NCI-H1048 (cell line): ENCODE measurements around the gene CENPX.
"Not testable (repeated sequence)": the region's sequence is repeated elsewhere in the genome, so short reads cannot be mapped to it uniquely, and the experiment has no call there.

ENCODE experiments used
- DNase-seq: peaks from one replicate; lab custom pipeline; 2025; lab: John Stamatoyannopoulos, UW

CENPX gene

DNA sequence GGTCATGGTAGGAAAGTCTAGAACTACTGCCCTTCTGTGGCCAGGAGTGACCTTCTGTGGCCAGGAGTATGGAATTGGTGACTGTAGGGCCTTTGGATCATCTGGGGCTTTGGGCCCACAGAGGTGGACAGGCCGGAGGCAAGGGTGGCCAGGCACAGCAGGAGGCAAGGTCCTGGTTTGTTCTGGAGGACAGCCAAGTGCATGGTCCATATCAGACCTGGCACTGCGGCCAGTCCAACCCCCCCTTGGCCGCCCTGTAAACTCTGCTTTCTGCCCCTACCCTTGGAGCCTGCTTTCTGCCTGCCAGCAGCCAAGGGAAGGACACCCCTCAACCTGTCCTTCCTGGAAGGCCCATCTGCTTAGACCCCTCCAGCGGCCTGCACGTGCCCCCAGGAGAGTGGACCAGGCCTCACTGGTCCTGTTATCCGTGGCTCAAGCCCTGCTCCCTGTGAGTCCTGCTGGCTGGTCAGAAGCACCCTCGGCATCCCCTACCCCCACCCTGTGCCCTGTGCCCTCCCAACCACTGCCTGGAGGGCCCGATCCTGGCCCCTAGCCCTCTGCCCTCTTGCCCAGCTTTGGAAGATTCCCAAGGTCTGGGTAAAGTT is 17.1 kb upstream of the CENPX start:
- DNase-seq: no peak

GRCh38 chr17:82038796-82039409 is 16.2 kb upstream of the CENPX start:
- DNase-seq: not testable (repeated sequence)

DNA sequence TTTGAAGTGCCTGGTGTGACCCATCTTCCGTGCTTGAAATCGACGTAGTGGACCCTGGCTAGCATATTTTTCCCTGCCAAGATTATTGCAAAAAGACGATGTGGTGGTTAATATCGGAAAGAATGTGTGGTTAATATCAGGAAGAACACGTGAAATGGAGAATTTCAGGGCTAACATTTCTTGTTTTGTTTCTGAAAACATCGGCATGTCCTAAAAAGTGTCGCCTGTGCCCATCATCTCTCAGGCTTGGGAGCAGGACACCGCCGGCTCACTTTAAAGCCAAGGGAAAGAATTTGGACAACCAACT is 15.2 kb upstream of the CENPX start:
- DNase-seq: no peak

DNA sequence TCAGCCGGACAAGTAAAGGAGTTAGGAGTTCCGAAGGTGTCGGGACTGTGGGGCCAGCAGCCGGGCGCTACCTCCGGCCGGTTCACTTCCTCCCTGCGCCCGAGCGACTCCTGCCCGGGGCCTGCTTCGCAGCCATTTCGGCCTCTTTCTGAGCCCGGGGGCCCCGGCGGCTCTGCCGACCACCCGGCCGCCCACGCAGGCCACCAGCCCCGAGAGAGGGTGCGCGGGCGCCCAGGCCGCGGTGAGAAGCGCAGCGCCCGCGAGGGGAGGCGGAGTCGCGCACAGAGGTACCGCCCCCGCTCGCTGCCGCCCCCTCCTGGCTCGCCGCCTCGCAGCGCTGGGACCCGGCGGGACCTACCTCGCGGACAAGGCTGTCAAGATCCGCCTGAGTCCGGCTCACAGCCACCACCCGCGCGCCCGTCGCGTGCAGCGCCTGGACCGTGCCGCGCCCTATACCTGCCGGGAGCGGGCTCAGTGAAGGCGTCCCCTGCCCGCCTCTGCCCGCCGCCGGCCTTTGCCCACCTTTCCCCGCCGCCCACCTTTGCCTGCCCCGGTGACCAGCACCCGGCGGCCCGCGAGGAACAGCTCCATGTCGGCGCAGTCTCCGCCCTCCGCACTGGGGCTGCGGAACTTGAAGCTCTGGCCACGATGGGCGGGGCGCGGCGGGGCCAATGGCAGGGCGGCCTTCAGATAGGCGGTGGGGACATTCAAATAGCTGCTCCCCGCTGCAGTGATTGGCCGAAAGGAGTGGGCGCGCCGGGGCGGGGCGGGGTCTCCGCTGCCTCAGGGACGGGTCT is 14.6 kb upstream of the CENPX start, which contains the start of gene DCXR:
TSS of gene DCXR (minus strand) at position 606 of the 797 bp plus-strand sequence. CDS start at position 591, 15 bp downstream.
- peak; percentile 92 for DNase-seq

DNA sequence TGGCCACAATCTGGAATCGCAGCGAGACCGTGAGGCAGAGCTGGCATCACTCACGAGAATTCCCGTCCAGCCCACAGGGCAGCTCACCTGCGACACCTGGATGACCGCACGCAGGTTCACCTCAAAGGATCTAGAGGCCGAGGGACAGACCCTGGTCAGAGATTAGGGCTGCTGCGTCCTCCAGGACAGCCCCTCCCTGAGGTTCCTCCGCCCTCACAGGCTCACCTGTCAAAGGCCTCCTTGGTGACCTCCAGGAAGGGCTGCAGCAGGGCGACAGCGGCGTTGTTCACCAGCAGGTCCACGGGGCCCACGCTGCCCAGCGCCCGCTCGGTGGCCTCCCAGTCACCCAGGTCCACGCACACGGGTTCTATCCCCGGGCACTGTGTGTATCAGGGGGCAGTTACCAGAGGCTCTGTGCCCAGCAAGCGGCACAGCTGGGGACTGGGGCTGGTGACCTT is 14.0 kb upstream of the CENPX start:
- DNase-seq: no peak

DNA sequence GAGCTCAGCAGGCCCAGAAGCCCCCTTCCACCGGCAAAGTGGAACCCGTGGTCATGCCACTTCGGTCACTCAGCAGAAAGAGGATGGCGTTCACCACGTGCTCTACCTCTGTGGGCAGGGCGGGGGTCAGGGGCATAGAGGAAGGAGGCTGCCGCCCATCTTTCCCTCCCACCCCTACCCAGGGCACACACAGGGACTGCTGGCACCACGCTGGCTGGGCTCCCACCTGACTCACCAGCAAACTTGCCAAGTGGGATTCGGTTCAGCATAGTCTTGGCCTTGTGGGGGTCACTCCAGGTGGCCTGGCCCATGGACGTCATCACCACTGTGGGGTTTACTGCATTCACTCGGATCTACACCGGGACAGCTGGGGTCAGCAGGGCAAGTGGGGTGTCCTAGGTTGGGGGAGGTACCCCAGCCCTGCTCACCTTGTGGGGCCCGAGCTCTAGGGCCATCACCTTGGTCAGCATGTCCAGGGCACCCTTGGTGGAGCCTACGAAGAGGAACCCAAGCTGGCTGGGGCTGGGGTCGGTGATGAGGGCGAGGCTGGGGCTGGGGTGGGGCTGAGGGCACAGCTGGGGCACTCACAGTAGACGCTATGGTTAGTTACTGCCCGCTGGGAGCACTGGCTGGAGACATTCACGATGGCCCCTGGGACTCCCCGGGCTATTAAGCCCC is 13.4 kb upstream of the CENPX start:
- DNase-seq: no peak

DNA sequence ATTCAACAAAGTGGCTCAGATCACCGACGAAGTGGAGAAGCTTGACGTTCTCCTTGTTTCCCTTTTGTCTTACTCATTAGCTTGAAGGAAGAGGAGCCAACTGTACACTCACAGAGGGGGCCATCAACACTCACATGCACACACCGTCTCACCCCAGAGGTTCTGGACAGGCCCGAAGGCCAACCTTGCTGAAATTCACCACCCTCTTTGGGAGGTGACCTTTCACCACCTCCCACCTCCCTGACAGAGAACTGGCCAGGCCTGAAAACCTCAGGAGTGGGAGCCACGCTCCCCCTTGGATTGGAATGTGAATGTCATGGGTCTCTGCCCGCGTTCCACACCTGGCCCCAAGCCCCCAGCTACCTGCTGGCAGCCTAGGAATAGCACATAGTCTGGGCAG is 12.8 kb upstream of the CENPX start:
- no peak for DNase-seq

DNA sequence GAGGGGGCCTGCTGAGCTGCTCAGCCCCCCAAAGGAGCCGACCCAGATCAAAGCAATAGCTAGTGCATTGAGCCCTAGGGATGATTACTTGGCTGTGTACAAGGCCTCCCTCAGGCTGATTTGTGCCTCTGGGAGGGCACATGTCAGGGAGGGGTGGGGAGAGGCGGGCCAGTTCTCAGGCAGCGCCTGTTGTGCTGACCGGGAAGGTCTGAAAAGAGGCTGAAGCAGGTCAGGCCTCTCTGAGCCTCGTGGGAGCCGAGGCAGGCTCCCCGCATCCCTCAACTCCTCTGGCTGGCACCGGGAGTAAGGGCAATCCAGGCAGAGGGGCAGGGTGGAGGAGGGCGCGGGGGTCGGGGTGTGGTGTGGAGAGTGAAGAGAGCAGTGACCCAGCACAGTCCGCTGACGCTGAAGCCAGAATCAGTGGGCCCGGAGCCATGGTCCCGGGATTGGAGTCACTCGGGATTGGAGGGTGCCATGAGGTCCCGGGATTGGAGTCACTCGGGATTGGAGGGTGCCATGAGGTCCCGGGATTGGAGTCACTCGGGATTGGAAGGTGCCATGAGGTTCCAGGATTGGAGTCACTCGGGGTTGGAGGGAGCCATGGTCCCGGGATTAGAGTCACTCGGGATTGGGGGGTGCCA is 11.8 kb upstream of the CENPX start:
- no peak for DNase-seq

GRCh38 chr17:82033359-82034085 is 10.8 kb upstream of the CENPX start:
- DNase-seq: no peak

DNA sequence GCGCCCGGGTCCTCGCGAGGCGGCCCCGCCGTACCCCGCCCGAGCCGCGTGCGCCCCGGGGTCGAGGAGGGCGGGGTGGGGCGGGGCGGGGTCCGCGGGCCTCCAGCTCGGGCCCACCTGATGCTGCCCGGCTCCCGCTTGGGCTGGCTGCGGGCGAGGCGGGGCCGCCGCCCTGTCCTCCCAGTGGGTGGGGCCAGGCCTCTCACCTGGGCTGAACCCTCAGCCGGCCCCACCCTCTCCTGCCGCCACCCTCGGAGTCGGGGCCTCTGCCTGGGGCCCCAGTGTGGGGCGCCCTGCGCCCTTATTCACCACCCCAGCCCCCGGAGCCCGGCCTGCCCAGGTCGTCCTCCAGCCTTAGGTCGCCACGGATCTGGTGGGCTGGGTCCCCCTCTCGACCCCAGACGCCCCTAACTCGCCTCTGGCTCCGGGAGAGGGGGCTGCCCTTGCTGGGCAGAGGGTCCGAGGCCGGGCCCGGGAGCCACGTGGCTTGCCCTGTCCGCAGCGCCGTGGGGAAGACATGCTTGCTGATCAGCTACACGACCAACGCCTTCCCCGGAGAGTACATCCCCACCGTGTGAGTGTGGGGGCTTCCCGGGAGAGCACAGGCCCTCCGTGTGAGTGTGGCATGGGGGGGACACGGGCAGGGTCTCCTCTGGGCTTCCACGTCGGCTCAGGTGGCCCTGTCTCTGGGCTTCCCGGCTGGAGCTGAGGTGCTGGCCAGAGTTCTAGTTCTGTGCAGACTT is 9.4 kb upstream of the CENPX start:
- peak; percentile 28 for DNase-seq

GRCh38 chr17:82031303-82031884 is 8.7 kb upstream of the CENPX start, which contains the start of gene RAC3:
TSS of gene RAC3 (plus strand) at chr17:82031678. CDS start at chr17:82031762, 84 bp downstream.
- peak; percentile 46 for DNase-seq

GRCh38 chr17:82030470-82031302 is 8.0 kb upstream of the CENPX start:
- peak; percentile 42 for DNase-seq

GRCh38 chr17:82029990-82030469 is 7.4 kb upstream of the CENPX start:
- no peak for DNase-seq

GRCh38 chr17:82029391-82029790 is 6.7 kb upstream of the CENPX start:
- no peak for DNase-seq

- DNase-seq: no peak
These were observed 6.3 kb upstream of the CENPX start for GRCh38 chr17:82028966-82029365.

DNA sequence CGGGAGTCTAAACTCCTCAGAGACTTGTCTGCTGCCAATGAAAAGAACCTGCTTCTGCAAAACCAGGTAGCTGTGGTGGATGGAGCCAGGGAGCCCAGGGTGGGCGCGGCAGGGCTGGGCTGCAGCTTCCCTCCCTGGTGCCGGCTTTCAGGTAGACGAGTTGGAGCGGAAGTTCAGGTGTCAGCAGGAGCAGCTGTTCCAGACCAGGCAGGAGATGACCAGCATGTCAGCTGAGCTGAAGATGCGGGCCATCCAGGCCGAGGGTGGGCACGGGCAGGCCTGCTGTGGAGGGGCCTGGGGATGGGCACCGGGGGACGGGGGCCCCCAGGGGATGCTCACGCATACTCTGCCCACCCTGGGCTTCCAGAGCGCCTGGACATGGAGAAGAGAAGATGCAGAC is 5.6 kb upstream of the CENPX start:
- no peak for DNase-seq

- no peak for DNase-seq
These were observed 2.9 kb upstream of the CENPX start for GRCh38 chr17:82025401-82026107.

- DNase-seq: no peak
These were observed 2.2 kb upstream of the CENPX start for GRCh38 chr17:82024859-82025258.
